Left lung (tissue), 10 donors: ENCODE measurements around the gene ZNF821. TPM values are rescaled to one million over a fixed set of nuclear protein-coding genes. Genes with fewer than 3 reads are reported as not detected.

Source experiments
- ATAC-seq: fragments of 200-7000 bp; cut with Tn5 transposase; one replicate; pipeline ENCODE4 v1.9.1; 2020; ENCODE audit warnings: moderate library complexity
- DNase-seq, 4 donors: peaks; one replicate each; pipeline ENCODE4 v3.0.0-alpha.2; 2013 to 2020
- H3K27ac ChIP-seq, 2 donors: fragments of 200-600 bp; sonication (generic) in 1 of 2; one replicate each; pipeline versions ENCODE4 v1.5.0 to v1.8.0; 2020 to 2021
- H3K27me3 ChIP-seq, 2 donors: fragments of 200-600 bp; sonication (generic) in 1 of 2; one replicate each; pipeline versions ENCODE4 v1.5.0 to v1.8.0; 2020 to 2021
- H3K36me3 ChIP-seq, 2 donors: fragments of 200-600 bp; sonication (generic) in 1 of 2; one replicate each; pipeline versions ENCODE4 v1.5.0 to v1.8.0; 2020 to 2021
- H3K4me1 ChIP-seq, 2 donors: fragments of 200-600 bp; one replicate each; pipeline ENCODE4 v1.8.0; 2021
- H3K4me3 ChIP-seq, 2 donors: fragments of 200-600 bp; sonication (generic) in 1 of 2; one replicate each; pipeline versions ENCODE4 v1.5.0 to v1.8.0; 2020 to 2021; ENCODE audit warnings: mild to moderate bottlenecking in 1 of 2
- H3K9me3 ChIP-seq, 2 donors: fragments of 200-600 bp; sonication (generic) in 1 of 2; one replicate each; pipeline versions ENCODE4 v1.5.0 to v1.8.0; 2020 to 2021
- intact Hi-C, 2 donors: fragments of 100-400 bp; cut with DNase I; formaldehyde crosslinking; loops; one replicate each; pipeline versions ENCODE4 v1.11.2 to v1.14.2; 2022
- polyA plus RNA-seq, 6 donors: library from polyadenylated mRNA; unstranded; fragments of 120-200 nt; gene quantifications; one replicate each; pipeline ENCODE4 v1.2.1, GENCODE V29; 2013; ENCODE audit not compliant: insufficient read length in 6 of 6
- total RNA-seq, 2 donors: library from RNA; stranded (reverse); fragmentation: NEBNext Ultra II Directional; extraction: Animal tissue kit (Norgen Biotek cat#: 25700); gene quantifications; one replicate each; pipeline ENCODE4 v1.2.1, GENCODE V29; 2021
- TF ChIP-seq, protein P1 (sequence below), 2 donors: fragments of 200-600 bp; sonication (generic) in 1 of 2; IDR thresholded peaks; one replicate each; pipeline versions ENCODE4 v1.5.0 to v1.8.0; 2021; ENCODE audit warnings: antibody characterized with exemption in 2 of 2
- donor health status: DM: no; HTN: yes; CAD: no.
- donor health status: DM: no; HTN: no; CAD: no.

The ZNF821 gene
- total and polyA plus RNA-seq, 8 donors, result 5.3 to 24.7 (median 20.7) TPM

DNA sequence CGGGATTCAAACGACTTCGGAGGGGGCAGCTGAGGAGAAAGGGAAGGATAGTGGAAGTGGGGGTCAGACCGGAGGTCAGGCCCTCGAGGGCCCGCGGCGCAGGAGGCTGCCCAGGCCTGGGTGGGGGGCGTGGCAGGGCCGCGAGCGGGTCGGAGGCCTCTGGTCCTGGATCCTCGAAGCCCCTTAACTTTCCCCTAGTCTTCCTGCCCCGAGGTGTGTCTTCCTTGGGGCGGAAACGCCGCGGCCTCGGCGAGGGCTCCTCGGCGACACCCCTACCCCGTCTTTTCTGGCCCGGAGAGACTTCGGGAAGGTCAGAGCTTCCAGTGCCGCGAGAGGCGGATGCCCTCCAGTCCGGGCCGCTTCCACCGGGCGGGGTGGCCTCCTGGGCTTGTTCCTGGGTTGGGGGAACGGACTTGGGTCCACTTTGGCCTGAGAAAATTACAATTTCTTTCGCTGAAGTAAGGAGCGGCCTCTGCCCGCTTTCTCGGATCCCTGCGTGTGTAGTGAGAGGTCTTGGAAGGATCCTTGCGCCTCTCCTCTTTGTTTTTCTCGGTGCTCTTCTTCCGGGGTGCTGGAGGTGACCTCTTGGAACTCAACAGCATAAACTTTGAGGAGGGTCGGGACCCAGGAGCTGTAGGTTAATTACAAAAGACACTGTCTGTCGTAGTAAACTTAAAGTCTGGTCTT, 11.8 kb upstream of the ZNF821 start:
- no peaks in the 10 kb centered on the region for H3K27me3 ChIP-seq
- peak; percentile 43 for ATAC-seq
- H3K27ac ChIP-seq, result peak overlapping the region; percentile 92 to 99
- H3K9me3 ChIP-seq, result no peaks in the 10 kb centered on the region
- DNase-seq, result peak in 3 of 4 donors; percentile 36 to 89 (median 49)
- TF ChIP-seq, protein P1, sequence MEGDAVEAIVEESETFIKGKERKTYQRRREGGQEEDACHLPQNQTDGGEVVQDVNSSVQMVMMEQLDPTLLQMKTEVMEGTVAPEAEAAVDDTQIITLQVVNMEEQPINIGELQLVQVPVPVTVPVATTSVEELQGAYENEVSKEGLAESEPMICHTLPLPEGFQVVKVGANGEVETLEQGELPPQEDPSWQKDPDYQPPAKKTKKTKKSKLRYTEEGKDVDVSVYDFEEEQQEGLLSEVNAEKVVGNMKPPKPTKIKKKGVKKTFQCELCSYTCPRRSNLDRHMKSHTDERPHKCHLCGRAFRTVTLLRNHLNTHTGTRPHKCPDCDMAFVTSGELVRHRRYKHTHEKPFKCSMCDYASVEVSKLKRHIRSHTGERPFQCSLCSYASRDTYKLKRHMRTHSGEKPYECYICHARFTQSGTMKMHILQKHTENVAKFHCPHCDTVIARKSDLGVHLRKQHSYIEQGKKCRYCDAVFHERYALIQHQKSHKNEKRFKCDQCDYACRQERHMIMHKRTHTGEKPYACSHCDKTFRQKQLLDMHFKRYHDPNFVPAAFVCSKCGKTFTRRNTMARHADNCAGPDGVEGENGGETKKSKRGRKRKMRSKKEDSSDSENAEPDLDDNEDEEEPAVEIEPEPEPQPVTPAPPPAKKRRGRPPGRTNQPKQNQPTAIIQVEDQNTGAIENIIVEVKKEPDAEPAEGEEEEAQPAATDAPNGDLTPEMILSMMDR (IDR thresholded peaks at IDR 0.05), result no peak
- no peaks in the 10 kb centered on the region for H3K36me3 ChIP-seq
- intact Hi-C loops, result no loop called here
- H3K4me3 ChIP-seq, result peak overlapping the region; percentile 70 to 85
- peaks cover 13 to 52% of the 10 kb centered on the region in 2 donors for H3K4me1 ChIP-seq

DNA sequence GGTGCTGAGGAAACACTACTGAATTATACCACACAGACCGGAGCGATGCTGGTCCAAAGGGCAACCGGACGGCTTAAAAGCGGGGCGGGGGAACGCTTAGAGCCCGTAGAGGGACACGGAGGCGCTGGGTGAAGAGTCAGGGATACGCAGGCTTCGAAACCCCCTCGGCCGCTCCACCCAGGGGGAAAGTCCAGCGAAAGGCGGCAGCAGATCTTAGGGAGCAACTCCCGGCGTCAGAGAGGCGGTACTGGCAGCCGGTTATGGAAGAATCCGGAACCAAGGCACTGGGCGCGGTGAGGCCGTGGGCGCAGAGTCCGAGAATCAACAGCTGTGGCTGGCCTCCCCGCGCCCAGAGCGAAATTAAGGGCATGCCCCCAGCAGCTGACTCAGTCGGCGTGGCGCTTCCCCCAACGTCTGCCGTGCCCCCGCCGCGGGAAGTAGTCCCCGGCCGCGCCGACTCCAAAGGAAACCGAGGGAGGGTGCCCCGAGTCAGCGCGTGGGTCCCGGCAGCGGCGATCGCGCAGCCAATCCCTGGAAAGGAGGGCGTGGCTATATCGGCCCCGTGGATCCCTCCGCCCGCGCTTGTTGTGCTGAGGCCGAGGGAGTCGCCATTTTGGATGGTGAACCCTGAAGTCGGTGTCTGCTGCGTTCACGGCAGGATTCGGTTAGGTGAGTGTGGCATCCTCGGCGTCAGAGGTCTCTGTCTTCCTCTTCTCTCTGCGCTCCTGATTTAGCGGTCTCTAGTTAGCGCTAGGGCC, 11.1 kb upstream of the ZNF821 start, which contains the start of gene IST1:
TSS of gene IST1 (plus strand) at position 611 of the 758 bp plus-strand sequence. CDS start 20,110 bp downstream, outside the sequence.
- Histone ChIP-seq H3K36me3 (no peaks in the 10 kb centered on the region), H3K27ac (peak within 1 kb of the TSS; percentile 92 to 99), H3K27me3 (no peaks in the 10 kb centered on the region), H3K4me3 (peak within 1 kb of the TSS; percentile 70 to 85), H3K4me1 (peaks cover 9 to 45% of the 10 kb centered on the region in 2 donors), H3K9me3 (no peaks in the 10 kb centered on the region)
- peak; percentile 97 to 99 (median 98) for DNase-seq
- TF ChIP-seq, protein P1 (IDR thresholded peaks at IDR 0.05), result no peak
- peak; percentile 97 for ATAC-seq
- intact Hi-C loops, result no loop called here

DNA sequence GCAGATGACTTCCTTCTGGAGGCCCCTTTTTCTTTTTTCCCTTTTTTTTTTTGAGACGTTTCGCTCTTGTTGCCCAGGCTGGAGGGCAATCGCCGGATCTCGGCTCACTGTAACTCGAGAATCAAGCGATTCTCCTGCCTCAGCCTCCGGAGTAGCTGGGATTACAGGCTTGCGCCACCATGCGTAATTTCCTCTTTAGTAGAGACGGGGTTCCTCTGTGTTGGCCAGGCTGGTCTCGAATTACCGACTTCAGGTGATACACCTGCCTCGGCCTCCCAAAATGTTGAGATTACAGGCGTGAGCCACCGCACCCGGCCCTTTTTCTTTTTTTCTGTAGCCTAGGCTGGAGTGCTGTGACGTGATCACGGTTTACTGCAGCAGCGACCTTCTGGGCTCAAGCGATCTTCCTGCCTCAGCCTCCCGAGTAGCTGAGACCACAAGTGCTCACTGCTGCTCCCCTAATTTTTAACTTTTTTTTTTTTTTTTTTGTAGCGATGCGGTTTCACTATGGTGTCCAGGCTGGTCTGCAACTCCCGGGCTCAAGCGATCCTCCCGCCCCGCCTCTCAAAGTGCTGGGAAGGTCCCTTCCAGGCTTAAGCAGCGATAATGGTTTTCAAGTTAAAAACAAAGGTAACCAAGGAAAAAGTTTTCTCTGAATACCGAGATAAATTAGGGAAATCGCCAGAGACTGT, 10.4 kb upstream of the ZNF821 start:
- no peaks in the 10 kb centered on the region for H3K9me3 ChIP-seq
- H3K4me3 ChIP-seq, result peak overlapping the region; percentile 70 to 85
- intact Hi-C loops, result no loop called here
- H3K36me3 ChIP-seq, result no peaks in the 10 kb centered on the region
- ATAC-seq (peak; percentile 30), DNase-seq (peak in 3 of 4 donors; percentile 24 to 64 (median 57))
- H3K27ac ChIP-seq, result peak overlapping the region; percentile 92 to 99
- no peaks in the 10 kb centered on the region for H3K27me3 ChIP-seq
- TF ChIP-seq, protein P1 (IDR thresholded peaks at IDR 0.05), result no peak
- H3K4me1 ChIP-seq, result peaks cover 9 to 38% of the 10 kb centered on the region in 2 donors

DNA sequence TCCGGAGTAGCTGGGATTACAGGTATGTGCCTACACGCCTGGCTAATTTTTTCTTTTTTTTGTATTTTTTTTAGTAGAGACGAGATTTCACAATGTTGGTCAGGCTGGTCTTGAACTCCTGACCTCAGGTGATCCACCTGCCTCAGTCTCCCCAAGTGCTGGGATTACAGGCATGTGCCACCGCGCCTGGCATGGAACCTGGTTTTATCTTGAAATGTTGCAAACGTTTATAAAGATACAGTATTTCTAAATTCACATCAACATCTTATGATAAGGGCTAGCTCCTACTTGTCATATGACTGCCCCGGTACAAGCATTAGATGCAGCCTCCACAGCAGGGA, 9.9 kb upstream of the ZNF821 start:
- Histone ChIP-seq H3K27me3 (no peaks in the 10 kb centered on the region), H3K9me3 (no peaks in the 10 kb centered on the region), H3K36me3 (no peaks in the 10 kb centered on the region), H3K4me1 (peaks cover 9 to 33% of the 10 kb centered on the region in 2 donors), H3K27ac (peak overlapping the region; percentile 92 to 99), H3K4me3 (peak overlapping the region; percentile 70 to 85)
- DNase-seq (no peak), ATAC-seq (no peak)
- intact Hi-C loops, result no loop called here
- TF ChIP-seq, protein P1 (IDR thresholded peaks at IDR 0.05), result no peak
